HG02623 (cell line): ENCODE results near the gene CRISP2.

Experiments
- ATAC-seq: cut with Tn5 transposase; IDR thresholded peaks from one replicate; pipeline ENCODE4 v1.9.1; 2021; ENCODE audit warnings: moderate library complexity; ENCODE audit not compliant: unreplicated experiment

CRISP2 gene

GRCh38 chr6:49662231-49662891, 51.0 kb downstream of the CRISP2 start:
- no peak for ATAC-seq

GRCh38 chr6:49653942-49654341, 59.4 kb downstream of the CRISP2 start:
- ATAC-seq = no peak

- no peak for ATAC-seq
Measured at GRCh38 chr6:49653438-49653837, 59.9 kb downstream of the CRISP2 start.

GRCh38 chr6:49651239-49651638, 62.1 kb downstream of the CRISP2 start:
- no peak for ATAC-seq

- no peak for ATAC-seq
Measured at GRCh38 chr6:49649988-49650387, 63.4 kb downstream of the CRISP2 start.

GRCh38 chr6:49648036-49648435, 65.3 kb downstream of the CRISP2 start:
- no peak for ATAC-seq

GRCh38 chr6:49647476-49647875, 65.9 kb downstream of the CRISP2 start:
- no peak for ATAC-seq

GRCh38 chr6:49646942-49647341, 66.4 kb downstream of the CRISP2 start:
- no peak for ATAC-seq

- ATAC-seq = no peak
Measured at GRCh38 chr6:49646130-49646824, 67.1 kb downstream of the CRISP2 start.

- ATAC-seq = no peak
Measured at GRCh38 chr6:49645139-49645538, 68.2 kb downstream of the CRISP2 start.
